Measurements from ENCODE around the gene ABHD16B.
A peak's percentile ranks its signal among the peaks of the same experiment; 100 is the strongest.
"Not testable (repeated sequence)": the region's sequence is repeated elsewhere in the genome, so short reads cannot be mapped to it uniquely, and the experiment has no call there.

Gene ABHD16B

GRCh38 chr20:63835021-63835858 is 26.1 kb upstream of the ABHD16B start:
- peak; percentile 98 to 100 for DNase-seq

- no peak for DNase-seq
Measured at GRCh38 chr20:63836458-63837344, 24.6 kb upstream of the ABHD16B start.

DNA sequence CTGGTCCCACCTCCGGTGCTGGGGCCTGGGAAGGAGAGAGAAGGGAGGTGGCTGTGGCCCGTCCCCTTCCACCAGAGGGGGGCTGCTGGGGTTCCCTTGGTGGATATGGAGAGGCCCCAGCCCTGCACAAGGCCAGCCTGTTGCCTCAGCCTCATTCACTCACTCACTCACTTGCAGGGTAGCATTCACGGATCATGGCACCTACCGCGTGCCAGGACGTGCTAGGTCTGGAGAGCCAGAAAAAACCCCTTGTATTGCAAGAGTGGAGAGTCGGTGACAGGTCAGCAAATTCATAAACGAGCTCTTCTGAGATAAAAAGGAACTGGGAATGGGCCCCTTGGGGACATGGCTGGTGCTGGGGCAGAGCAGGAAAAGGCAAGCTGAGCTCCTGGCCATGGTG is 23.8 kb upstream of the ABHD16B start:
- no peak for DNase-seq

DNA sequence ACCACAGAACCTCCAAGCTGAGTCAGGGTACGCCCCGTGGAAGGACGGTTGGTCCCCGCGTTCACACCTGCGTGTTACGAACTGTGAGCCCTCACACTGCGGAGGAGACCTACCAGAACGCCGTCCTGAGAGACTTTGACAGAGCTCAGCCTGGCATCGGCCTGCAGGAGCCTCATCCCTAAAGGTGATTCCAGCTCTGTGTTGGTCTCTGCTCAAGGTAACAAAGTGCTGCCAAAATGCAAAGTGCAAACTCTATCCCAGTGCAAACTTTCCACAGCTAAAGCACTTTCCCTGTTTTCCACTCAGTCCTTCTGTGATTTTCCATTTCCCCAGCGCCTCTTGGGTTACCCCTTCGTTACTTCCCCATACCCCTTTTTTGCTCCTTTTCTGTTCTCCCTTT is 21.7 kb upstream of the ABHD16B start:
- DNase-seq = no peak

DNA sequence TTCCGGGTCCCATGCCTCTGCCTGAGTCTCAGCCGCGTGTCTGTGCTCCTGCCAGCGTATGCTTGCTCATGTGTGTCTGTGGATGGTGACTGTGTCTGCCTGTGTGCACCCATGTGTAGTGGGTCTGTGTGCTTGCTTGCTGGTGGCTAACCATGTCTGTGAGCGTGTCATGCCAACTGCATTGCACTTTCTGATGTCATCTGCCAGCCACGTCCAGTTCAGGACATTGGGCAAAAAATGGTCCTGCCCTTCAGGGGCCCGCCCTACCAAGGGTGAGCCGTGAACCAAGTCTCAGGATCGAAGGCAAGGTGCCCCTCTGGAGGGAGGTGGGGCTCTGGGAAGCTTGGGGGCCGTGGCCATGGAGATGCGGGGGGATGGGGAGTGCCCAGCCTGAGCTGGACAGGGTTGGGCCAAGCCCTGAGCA is 20.9 kb upstream of the ABHD16B start:
- DNase-seq = no peak

GRCh38 chr20:63842258-63842657 is 19.0 kb upstream of the ABHD16B start:
- DNase-seq = no peak

- no peak for DNase-seq
Measured at GRCh38 chr20:63843222-63843621, 18.1 kb upstream of the ABHD16B start.

DNA sequence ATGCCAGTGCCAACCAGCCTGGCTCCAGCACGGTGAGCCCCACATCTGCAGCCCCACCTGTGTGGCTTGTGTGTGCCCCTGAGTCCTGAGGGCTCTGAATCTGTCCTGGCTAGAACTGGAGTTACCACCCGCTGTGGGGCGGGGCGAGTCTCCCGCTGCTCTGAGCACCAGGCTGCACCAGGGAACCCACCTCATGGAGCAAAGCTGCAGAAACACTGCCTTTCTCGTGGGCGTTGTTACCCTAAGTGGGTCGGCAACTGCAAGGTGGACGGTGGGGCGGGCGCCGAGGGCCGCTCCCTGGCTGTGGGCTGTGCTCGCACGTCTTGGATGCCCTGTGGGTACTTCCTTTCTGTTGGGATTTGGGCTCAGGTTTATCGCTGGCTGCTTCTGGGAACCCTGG is 17.5 kb upstream of the ABHD16B start:
- no peak for DNase-seq

DNA sequence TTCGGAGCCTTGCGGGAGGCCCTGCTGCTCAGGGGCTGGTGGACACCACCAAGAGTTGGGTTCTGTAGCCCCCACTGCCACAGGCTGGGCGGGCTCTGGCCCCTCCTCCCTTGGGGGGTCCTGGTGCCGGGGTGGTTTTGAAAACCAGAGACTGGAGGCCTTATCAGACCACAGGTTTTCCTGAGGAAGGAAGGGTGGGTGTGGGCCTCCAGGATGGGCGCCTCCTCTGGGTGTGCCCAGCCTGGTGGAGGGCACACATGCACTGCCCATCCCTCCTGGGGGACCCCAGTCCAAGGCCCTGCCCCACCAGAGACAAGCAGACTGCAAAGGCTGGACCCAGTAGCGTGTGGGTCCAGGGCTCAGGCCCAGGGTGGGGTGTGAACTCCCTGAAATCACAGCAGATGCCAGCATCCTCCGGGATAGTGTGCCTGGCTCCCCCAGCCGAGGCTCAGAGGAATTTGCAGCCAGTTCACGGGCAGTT is 16.7 kb upstream of the ABHD16B start:
- no peak for DNase-seq

DNA sequence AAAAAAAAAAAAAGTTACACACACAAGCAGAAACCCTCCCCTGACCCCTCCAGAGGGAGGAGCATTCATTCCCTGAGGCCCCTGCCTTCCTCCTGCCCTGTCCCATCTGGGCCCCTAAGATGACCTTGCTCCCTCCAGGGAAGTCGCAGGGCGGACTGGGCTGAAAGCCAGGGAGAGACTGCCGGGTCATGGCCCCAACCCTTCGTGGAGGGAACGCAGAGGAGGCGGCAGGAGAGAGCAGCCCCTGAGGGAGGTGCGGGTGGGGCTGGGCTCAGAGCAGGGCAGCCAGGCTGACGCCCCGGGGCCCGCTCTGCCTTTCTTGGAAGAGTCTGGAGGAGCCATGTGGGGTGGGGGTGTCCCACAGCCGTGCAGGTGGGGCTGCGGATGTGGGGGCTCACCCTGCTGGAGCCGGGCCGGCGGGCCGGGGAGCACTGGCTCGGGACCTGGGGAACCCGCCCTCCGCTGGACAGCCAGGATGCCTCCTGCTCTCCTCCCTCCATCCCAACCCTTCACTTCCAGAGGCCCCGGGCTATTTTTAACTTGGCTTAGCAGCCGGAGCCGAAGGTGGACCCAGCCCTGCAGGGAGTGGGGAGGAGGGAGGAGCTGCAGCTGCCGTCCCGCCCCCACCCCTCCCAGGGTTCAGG is 15.0 kb upstream of the ABHD16B start:
- DNase-seq = no peak

GRCh38 chr20:63846888-63847236 is 14.4 kb upstream of the ABHD16B start:
- DNase-seq = no peak

DNA sequence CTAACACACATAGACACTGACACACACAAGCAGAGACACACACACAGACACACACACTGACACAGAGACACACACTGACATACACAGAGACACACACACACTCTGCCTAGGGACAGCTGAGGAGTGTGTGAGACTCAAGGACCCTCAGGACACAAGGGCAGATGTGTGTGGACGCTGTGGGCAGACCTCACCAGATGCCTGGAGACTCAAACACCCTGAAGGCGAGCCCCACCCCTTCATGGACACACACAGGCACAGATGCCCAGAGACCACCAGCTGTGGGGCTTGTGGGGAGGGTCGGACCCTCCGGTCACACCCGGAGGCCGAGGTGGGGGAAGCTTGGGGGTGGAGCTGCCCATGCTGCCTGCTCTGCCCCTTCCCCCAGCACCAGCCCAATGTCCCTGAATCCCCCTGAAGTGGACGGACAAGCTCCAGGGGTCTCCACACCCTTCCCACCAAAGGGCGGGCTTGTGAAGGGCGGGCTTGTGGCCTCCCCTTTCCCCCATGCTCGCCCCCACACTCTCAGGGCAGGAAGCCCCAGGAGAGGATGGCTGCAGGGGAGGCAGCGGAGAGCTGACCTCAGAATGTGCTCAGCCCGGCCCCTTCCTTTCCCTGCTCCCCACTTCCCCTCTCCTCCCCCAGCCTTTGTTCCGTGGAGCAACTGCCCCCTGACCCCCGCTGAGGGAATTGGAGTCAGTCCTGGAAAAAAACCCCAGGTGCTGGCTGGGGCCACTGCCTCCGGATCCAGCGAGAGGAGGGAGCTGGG is 13.9 kb upstream of the ABHD16B start:
- DNase-seq = no peak

DNA sequence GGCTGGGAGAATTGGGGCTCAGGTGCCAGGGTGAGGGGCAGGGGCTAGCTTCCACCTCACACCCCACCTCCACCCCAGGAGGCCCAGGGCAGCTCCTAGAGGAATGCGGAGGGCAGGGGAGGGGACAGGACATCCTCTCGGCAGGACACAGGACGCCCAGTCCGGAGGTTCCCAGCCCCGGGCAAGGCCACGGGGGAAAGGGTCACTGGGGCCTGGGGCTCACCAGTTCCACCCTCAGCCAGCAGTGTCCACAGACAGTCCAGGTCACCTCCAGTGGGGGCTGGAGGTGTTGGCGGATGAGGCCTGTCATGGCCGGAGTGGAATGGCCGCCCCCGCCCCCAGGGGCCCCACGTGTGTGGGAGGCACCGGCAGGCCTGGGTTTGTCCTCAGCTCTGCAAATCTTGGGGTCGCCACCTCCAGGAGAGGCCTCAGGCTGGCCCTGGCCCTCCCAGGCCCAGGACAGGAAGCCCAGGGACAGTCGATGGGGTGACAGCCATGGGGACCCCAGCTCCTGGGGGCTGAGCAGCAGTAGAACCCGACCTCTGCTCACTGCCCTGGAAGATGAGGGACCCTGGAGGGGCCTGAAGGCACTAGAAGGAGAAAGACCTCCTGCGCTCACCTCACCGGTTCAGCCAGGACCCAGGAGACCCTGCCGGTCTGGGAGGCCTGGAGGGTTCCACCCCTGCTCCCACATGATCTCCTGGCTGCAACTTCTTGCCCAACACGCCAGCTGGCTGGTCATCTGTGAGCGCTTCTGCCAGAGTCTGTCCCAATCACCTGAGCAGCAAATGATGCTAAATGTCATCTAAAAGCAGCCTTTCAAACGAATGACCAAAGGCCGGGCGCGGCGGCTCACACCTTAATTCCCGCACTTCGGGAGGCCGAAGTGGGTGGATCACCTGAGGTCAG is 13.0 kb upstream of the ABHD16B start:
- DNase-seq = no peak

GRCh38 chr20:63850689-63851547 is 10.4 kb upstream of the ABHD16B start:
- no peak for DNase-seq

DNA sequence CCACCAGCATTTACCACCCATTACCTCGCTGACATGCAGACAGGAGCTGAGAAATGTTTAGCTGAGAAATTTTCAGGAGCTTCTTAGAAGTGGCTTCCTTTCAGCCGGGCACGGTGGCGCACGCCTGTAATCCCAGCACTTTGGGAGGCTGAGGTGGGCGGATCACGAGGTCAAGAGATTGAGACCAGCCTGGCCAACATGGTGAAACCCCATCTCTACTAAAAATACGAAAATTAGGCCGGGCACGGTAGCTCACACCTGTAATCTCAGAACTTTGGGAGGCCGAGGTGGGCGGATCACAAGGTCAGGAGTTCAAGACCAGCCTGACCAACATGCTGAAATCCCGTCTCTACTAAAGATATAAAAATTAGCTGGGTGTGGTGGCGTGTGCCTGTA is 9.8 kb upstream of the ABHD16B start:
- not testable (repeated sequence) for DNase-seq

GRCh38 chr20:63853733-63854068 is 7.6 kb upstream of the ABHD16B start:
- not testable (repeated sequence) for DNase-seq

DNA sequence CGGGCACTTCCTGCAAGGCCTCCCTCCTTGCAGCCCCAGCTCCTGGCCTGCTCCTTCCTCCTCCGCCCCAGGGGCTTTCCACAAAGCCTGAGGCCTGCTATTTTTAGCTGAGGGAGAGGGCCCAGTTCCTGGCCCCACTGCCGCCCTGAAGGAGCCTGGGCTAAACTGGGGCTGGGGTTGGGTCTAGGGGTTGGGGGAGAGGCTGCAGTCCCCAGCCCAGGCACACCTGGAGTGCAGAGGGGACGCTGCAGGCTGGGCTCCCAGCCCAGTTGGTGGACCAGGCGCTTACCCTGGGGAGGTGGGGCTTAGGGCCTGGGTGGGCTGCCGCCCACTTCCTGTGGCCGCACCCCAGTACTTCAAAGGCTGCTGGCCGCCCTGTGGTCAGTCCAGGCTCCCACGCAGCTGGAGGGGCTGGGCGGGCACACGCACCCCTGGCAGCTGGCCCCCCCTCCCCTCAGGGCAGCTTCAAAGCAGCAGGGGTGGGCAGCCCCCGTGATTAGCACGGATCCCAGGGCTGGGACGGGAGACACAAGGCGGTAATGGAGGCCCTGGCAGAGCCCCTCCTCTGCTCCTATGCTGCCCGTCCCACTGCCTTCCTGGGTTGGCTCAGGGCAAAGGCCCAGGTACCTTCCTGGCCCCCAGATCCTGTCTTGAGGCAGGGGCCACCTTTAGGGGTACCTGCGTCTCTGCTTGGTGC is 7.1 kb upstream of the ABHD16B start:
- no peak for DNase-seq

DNA sequence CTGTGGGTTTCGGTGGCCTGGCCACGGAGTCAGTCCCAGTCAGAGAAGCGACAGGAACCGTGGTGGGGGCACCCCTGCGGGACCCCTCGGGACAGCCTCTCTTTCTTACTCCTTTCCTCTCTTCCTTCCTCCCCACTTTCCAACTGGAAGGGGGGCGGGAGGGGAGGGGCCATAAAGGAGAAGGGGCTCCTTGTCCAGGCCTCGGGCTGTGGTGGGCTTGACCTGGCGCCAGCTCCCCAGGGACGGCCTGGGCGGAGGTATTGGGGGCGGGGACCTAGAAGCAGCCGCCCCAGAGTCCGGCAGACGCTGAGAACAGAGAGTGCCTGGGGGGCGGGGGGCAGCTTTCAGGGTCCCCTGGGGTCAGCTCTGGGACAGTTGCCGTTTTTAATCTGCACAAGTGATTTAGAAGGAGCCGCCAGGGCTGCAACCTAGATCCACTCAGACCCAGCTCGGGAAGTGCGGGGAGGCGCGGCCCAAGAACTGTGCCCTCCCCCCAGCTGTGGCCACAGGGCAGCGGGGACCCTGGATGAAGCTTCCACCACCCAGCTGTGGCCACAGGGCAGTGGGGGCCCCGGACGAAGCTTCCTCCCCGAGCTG is 6.4 kb upstream of the ABHD16B start:
- no peak for DNase-seq

- no peak for DNase-seq
Measured at GRCh38 chr20:63855363-63856097, 5.8 kb upstream of the ABHD16B start.

Data from NCI-H446 (cell line).